CD4-positive, alpha-beta memory T cell (primary cell): Measurements from ENCODE around the gene ZNF157. TPM values are rescaled to one million over a fixed set of nuclear protein-coding genes. Genes with fewer than 3 reads are reported as not detected.
A peak's percentile ranks its signal among the peaks of the same experiment; 100 is the strongest.

ENCODE experiments used
- CTCF ChIA-PET: fragments of 350-600 bp; sonication (Branson Sonifier 250); formaldehyde crosslinking; loops from one replicate; lab custom pipeline; 2021; ENCODE audit warnings: inconsistent platforms; ENCODE audit not compliant: partially characterized antibody; lab: Charles Lee
- POLR2A ChIA-PET: fragments of 350-600 bp; sonication (Branson Sonifier 250); formaldehyde crosslinking; loops from one replicate; lab custom pipeline; 2021; ENCODE audit not compliant: partially characterized antibody; lab: Charles Lee
- DNase-seq, 5 donors: peaks; one replicate each; pipeline versions ENCODE4 v3.0.0 to v3.0.0-alpha.2; 2020 to 2022; ENCODE audit warnings: mixed read lengths in 1 of 5
- H3K27ac ChIP-seq: one replicate; pipeline ENCODE4 v1.7.0; 2013; ENCODE audit warnings: low read depth, low read length
- H3K27me3 ChIP-seq: 2 replicates; pipeline ENCODE4 v1.7.0; 2013; ENCODE audit warnings: mild to moderate bottlenecking, low read length, moderate library complexity; ENCODE audit not compliant: insufficient read depth
- H3K36me3 ChIP-seq: 2 replicates; pipeline ENCODE4 v1.7.0; 2013; ENCODE audit warnings: mild to moderate bottlenecking, low read length, moderate library complexity; ENCODE audit not compliant: insufficient read depth
- H3K4me1 ChIP-seq: 2 replicates; pipeline ENCODE4 v1.7.0; 2013; ENCODE audit warnings: mild to moderate bottlenecking, low read length, moderate library complexity; ENCODE audit not compliant: insufficient read depth
- H3K4me3 ChIP-seq, 2 donors: one replicate each; pipeline ENCODE4 v1.7.0; 2013; ENCODE audit warnings: low read length in 2 of 2, mild to moderate bottlenecking in 1 of 2
- H3K9me3 ChIP-seq, 2 donors: one replicate each; pipeline ENCODE4 v1.7.0; 2013; ENCODE audit warnings: low read length in 2 of 2, control low read depth in 1 of 2; ENCODE audit not compliant: control insufficient read depth in 1 of 2
- H3K27ac Mint-ChIP-seq, 7 donors: one replicate each; pipeline ENCODE4 v1.8.0; 2020 to 2021; ENCODE audit warnings: mixed read lengths in 7 of 7, mild to moderate bottlenecking in 6 of 7, inconsistent platforms in 3 of 7, moderate library complexity in 3 of 7
- H3K27me3 Mint-ChIP-seq, 2 donors: one replicate each; pipeline ENCODE4 v1.8.0; 2020 to 2021; ENCODE audit warnings: mixed read lengths in 2 of 2
- H3K36me3 Mint-ChIP-seq, 2 donors: one replicate each; pipeline ENCODE4 v1.8.0; 2020 to 2021; ENCODE audit warnings: mixed read lengths in 2 of 2, inconsistent platforms in 1 of 2, mild to moderate bottlenecking in 1 of 2
- H3K4me1 Mint-ChIP-seq, 4 donors: one replicate each; pipeline ENCODE4 v1.8.0; 2020 to 2021; ENCODE audit warnings: mixed read lengths in 4 of 4, mild to moderate bottlenecking in 1 of 4
- H3K4me3 Mint-ChIP-seq, 8 donors: one replicate each; pipeline ENCODE4 v1.8.0; 2020 to 2021; ENCODE audit warnings: mixed read lengths in 8 of 8, mild to moderate bottlenecking in 7 of 8, moderate library complexity in 6 of 8, inconsistent platforms in 3 of 8
- H3K9me3 Mint-ChIP-seq, 8 donors: one replicate each; pipeline ENCODE4 v1.8.0; 2020 to 2021; ENCODE audit warnings: mixed read lengths in 8 of 8, mild to moderate bottlenecking in 5 of 8, inconsistent platforms in 3 of 8, moderate library complexity in 1 of 8
- intact Hi-C: fragments of 100-400 bp; cut with micrococcal nuclease; formaldehyde crosslinking; loops from one replicate; pipeline ENCODE4 v1.15.1; 2023
- polyA plus RNA-seq, 2 donors: library from polyadenylated mRNA; unstranded; fragments of 300-500 nt; fragmentation: Illumina TruSeq; gene quantifications; one replicate each; pipeline ENCODE4 v1.2.3, GENCODE V29; 2021
- total RNA-seq, 2 experiments: library from RNA; stranded (reverse); gene quantifications; one replicate each; pipeline ENCODE4 v1.2.3, GENCODE V29; 2021

The ZNF157 gene
- total and polyA plus RNA-seq, 4 experiments from 2014 or later, result 0.22 to 1.00 (median 0.92) TPM

GRCh38 chrX:47384502-47384901 lies 14.1 kb downstream of the ZNF157 start:
- no peaks in the 10 kb centered on the region for H3K36me3 Mint-ChIP-seq

DNA sequence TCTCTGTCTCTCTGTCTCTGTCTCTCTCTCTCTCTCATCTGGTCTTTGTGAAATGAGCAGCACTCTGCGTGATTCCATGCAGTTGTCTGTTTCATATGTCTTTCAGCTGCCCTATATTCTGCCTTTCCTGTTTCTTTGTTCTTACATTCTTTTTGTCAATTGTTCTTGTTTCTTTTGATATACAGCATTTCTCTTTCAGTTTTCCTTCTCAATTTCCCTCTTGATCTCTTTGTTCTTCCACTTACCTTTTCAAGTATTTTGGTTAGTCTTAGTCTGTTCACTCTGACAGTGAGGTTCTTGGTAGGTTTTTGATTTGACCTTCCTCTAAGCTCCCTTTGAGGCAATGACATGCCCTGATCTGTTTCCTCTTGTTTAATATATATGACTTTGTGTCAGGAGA lies 20.4 kb downstream of the ZNF157 start:
- Mint-ChIP-seq H3K9me3 (no peaks in the 10 kb centered on the region), H3K4me3 (peak overlapping the region in 4 of 8 donors; percentile 12 to 34 (median 16)), H3K4me1 (peaks cover 5 to 9% (median 7%) of the 10 kb centered on the region in 4 donors), H3K27me3 (no peaks in the 10 kb centered on the region), H3K36me3 (no peaks in the 10 kb centered on the region), H3K27ac (peak overlapping the region in 5 of 7 donors; percentile 20 to 67 (median 32))
- no peaks in the 10 kb centered on the region for H3K9me3 ChIP-seq
- no peaks in the 10 kb centered on the region for H3K4me1 ChIP-seq
- H3K4me3 ChIP-seq, result no peak overlapping the region
- no peaks in the 10 kb centered on the region for H3K36me3 ChIP-seq
- no peak overlapping the region for H3K27ac ChIP-seq
- CTCF ChIA-PET, result no interaction called here
- intact Hi-C loops, result no loop called here
- DNase-seq, result no peak
- no peaks in the 10 kb centered on the region for H3K27me3 ChIP-seq
- POLR2A ChIA-PET, result no interaction called here

More at GRCh38 chrX:47384502-47384901, 14.1 kb downstream of the ZNF157 start:
- peaks cover 18% of the 10 kb centered on the region for H3K4me1 ChIP-seq
- intact Hi-C loops, result loop anchor here (1.0 to 10.0 kb wide), 7 partner anchors 72 to 270 kb away; partner anchors contain the start of genes CDK16, ELK1, RBM10 and UBA1
- H3K9me3 Mint-ChIP-seq, result peaks cover 0 to 3% (median 0%) of the 10 kb centered on the region in 8 donors
- H3K27me3 ChIP-seq, result no peaks in the 10 kb centered on the region
- CTCF ChIA-PET, result interaction anchor here (0.8 to 4.4 kb wide), 23 partner anchors 18 to 244 kb away, joined by 3 to 54 read pairs (median 4); partner anchors contain the start of genes NDUFB11, RBM10 and USP11
- H3K4me3 ChIP-seq, result no peak overlapping the region
- peak overlapping the region in 1 of 8 donors; percentile 43 for H3K4me3 Mint-ChIP-seq
- H3K27ac ChIP-seq, result no peak overlapping the region
- peaks cover 9 to 20% (median 13%) of the 10 kb centered on the region in 4 donors for H3K4me1 Mint-ChIP-seq
- no peaks in the 10 kb centered on the region for H3K27me3 Mint-ChIP-seq
- peak; percentile 71 to 80 (median 77) for DNase-seq
- peak overlapping the region in 2 of 7 donors; percentile 14 to 70 for H3K27ac Mint-ChIP-seq
- POLR2A ChIA-PET, result interaction anchor here (0.6 to 2.4 kb wide), 9 partner anchors 11 to 240 kb away, joined by 3 to 11 read pairs (median 5); partner anchors contain the start of genes NDUFB11, RBM10 and USP11
- H3K9me3 ChIP-seq, result no peaks in the 10 kb centered on the region
- no peaks in the 10 kb centered on the region for H3K36me3 ChIP-seq

- H3K4me3 ChIP-seq, result no peak overlapping the region
- Mint-ChIP-seq H3K36me3 (peaks cover 23 to 33% of the 10 kb centered on the region in 2 donors), H3K27me3 (no peaks in the 10 kb centered on the region), H3K9me3 (peaks cover 0 to 58% (median 46%) of the 10 kb centered on the region in 8 donors), H3K27ac (no peak overlapping the region), H3K4me1 (no peaks in the 10 kb centered on the region), H3K4me3 (no peak overlapping the region)
- H3K27ac ChIP-seq, result no peak overlapping the region
- DNase-seq, result no peak
- ChIA-PET CTCF (no interaction called here), POLR2A (no interaction called here)
- no peaks in the 10 kb centered on the region for H3K36me3 ChIP-seq
- H3K4me1 ChIP-seq, result no peaks in the 10 kb centered on the region
- H3K27me3 ChIP-seq, result no peaks in the 10 kb centered on the region
- intact Hi-C loops, result no loop called here
- peaks cover 0 to 14% of the 10 kb centered on the region in 2 donors for H3K9me3 ChIP-seq
These were observed 42.8 kb downstream of the ZNF157 start for GRCh38 chrX:47413179-47413594.

- Histone ChIP-seq H3K4me3 (no peak overlapping the region), H3K27ac (no peak overlapping the region), H3K27me3 (no peaks in the 10 kb centered on the region), H3K36me3 (no peaks in the 10 kb centered on the region), H3K9me3 (no peaks in the 10 kb centered on the region), H3K4me1 (no peaks in the 10 kb centered on the region)
- no peak overlapping the region for H3K4me3 Mint-ChIP-seq
- no peaks in the 10 kb centered on the region for H3K4me1 Mint-ChIP-seq
- intact Hi-C loops, result no loop called here
- H3K27ac Mint-ChIP-seq, result peak overlapping the region in 1 of 7 donors; percentile 25
- peaks cover 9 to 11% of the 10 kb centered on the region in 2 donors for H3K36me3 Mint-ChIP-seq
- CTCF ChIA-PET, result no interaction called here
- H3K27me3 Mint-ChIP-seq, result no peaks in the 10 kb centered on the region
- POLR2A ChIA-PET, result no interaction called here
- no peak for DNase-seq
- peaks cover 0 to 23% (median 11%) of the 10 kb centered on the region in 8 donors for H3K9me3 Mint-ChIP-seq
These were observed 49.9 kb downstream of the ZNF157 start for GRCh38 chrX:47420265-47420664.

DNA sequence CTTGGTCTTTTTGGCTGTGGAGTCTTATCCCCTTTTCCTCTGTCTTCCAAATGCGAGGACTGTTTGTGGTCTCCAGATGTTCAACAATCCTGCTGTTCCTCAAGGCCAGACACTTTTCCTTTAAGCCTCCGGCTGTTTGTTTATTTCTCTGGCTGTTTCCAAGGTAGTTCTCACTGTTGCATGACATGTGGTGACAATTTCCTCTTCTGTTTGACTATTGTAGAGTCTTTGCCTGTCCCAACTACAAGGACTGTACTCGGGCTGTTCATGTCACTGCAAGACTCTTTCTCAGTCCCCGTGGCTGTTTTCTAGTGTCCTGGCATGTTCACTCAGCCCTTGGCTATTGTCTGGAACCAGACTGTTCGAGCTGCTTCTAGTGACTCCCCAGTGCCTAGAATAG lies 50.6 kb downstream of the ZNF157 start:
- intact Hi-C loops, result no loop called here
- no peaks in the 10 kb centered on the region for H3K4me1 ChIP-seq
- ChIA-PET CTCF (interaction anchor here (0.6 kb wide), 1 partner anchor 1425 kb away, joined by 4 read pairs; no protein-coding TSS in a partner anchor), POLR2A (no interaction called here)
- DNase-seq, result no peak
- Mint-ChIP-seq H3K4me1 (no peaks in the 10 kb centered on the region), H3K4me3 (no peak overlapping the region), H3K27ac (no peak overlapping the region), H3K36me3 (peaks cover 9 to 11% of the 10 kb centered on the region in 2 donors), H3K27me3 (no peaks in the 10 kb centered on the region), H3K9me3 (peaks cover 0 to 18% (median 10%) of the 10 kb centered on the region in 8 donors)
- H3K9me3 ChIP-seq, result no peaks in the 10 kb centered on the region
- H3K4me3 ChIP-seq, result no peak overlapping the region
- H3K36me3 ChIP-seq, result no peaks in the 10 kb centered on the region
- no peak overlapping the region for H3K27ac ChIP-seq
- no peaks in the 10 kb centered on the region for H3K27me3 ChIP-seq

- Mint-ChIP-seq H3K9me3 (peaks cover 0 to 14% (median 6%) of the 10 kb centered on the region in 8 donors), H3K36me3 (peaks cover 8 to 9% of the 10 kb centered on the region in 2 donors), H3K27me3 (no peaks in the 10 kb centered on the region), H3K4me1 (no peaks in the 10 kb centered on the region), H3K4me3 (no peak overlapping the region), H3K27ac (no peak overlapping the region)
- ChIA-PET POLR2A (no interaction called here), CTCF (no interaction called here)
- Histone ChIP-seq H3K4me1 (no peaks in the 10 kb centered on the region), H3K27me3 (no peaks in the 10 kb centered on the region), H3K9me3 (no peaks in the 10 kb centered on the region), H3K36me3 (no peaks in the 10 kb centered on the region), H3K27ac (no peak overlapping the region), H3K4me3 (no peak overlapping the region)
- intact Hi-C loops, result no loop called here
- no peak for DNase-seq
These were observed 52.1 kb downstream of the ZNF157 start for GRCh38 chrX:47422444-47422843.

DNA sequence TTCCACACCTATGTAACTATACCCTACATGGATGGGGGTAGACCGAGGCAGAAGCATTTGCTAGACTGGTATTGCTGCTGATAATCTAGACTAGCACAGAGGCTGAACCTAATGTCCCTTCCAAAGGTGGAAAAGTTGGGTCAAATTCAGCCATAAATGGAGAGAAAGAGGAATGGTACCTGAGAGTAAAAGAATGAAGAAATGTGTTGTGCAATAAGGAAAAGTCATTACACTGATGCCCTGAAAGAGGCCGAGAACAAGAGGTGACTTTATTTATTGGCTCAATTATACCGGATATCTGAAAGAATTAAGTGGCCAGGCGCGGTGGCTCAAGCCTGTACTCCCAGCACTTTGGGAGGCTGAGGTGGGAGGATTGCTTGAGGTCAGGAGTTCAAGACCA lies 60.5 kb downstream of the ZNF157 start:
- peaks cover 0 to 9% (median 3%) of the 10 kb centered on the region in 8 donors for H3K9me3 Mint-ChIP-seq
- H3K27me3 Mint-ChIP-seq, result no peaks in the 10 kb centered on the region
- no peak overlapping the region for H3K4me3 Mint-ChIP-seq

More for the DNA sequence above, 60.5 kb downstream of the ZNF157 start:
- DNase-seq, result no peak
- ChIA-PET CTCF (no interaction called here), POLR2A (no interaction called here)
- Histone ChIP-seq H3K4me1 (no peaks in the 10 kb centered on the region), H3K27ac (no peak overlapping the region), H3K27me3 (no peaks in the 10 kb centered on the region), H3K4me3 (no peak overlapping the region), H3K9me3 (no peaks in the 10 kb centered on the region), H3K36me3 (no peaks in the 10 kb centered on the region)
- no peaks in the 10 kb centered on the region for H3K36me3 Mint-ChIP-seq
- intact Hi-C loops, result no loop called here
- no peak overlapping the region for H3K27ac Mint-ChIP-seq
- no peaks in the 10 kb centered on the region for H3K4me1 Mint-ChIP-seq
